ENCODE measurements around the gene SOHLH1.

SOHLH1 gene

GRCh38 chr9:135666534-135667462 lies 32.5 kb downstream of the SOHLH1 start:
- peaks cover 46% of the 10 kb centered on the region for H3K27me3 ChIP-seq (ENCODE audit: insufficient read depth, low read depth)
- H3K79me2 ChIP-seq (ENCODE audit: insufficient read depth, low read depth), result no peaks in the 10 kb centered on the region
- H3K9ac ChIP-seq, result no peak overlapping the region
- no peak overlapping the region for H2AFZ ChIP-seq (ENCODE audit: low read depth)
- H3K36me3 ChIP-seq (ENCODE audit: insufficient read depth), result no peaks in the 10 kb centered on the region
- no peaks in the 10 kb centered on the region for H4K20me1 ChIP-seq (ENCODE audit: insufficient read depth)
- no peak overlapping the region for H3K27ac ChIP-seq
- no peak for TF ChIP-seq CTCF (conservative IDR thresholded peaks at IDR 0.05; ENCODE audit: low read depth, low read length)
- H3K4me3 ChIP-seq (IDR thresholded peaks at IDR 0.05; ENCODE audit: insufficient read depth, low read depth, low read length), result no peak overlapping the region
- no peaks in the 10 kb centered on the region for H3K4me1 ChIP-seq (ENCODE audit: low read depth, poor library complexity, severe bottlenecking)
- H3K4me2 ChIP-seq, result no peak overlapping the region

DNA sequence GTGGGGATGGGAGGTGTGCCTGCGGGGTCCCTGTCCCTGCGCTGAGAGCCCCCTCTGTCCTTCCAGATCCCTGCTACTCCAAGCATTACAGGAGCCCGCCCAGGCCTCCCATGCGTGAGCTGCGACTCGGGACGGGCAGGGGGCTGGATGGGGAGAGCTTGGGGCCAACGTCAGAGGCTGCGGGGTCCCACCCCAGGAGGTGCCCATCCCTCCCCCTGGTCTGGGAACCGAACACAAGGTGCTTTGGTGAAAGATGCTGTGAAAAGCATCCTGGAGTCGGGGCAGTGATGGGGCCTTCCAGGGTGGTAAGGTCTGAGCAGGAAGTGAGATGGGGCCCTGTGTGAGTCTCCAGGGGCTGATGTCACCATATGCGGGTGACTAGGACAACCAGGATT lies 33.5 kb downstream of the SOHLH1 start:
- no peak overlapping the region for H3K9ac ChIP-seq
- H3K4me3 ChIP-seq (IDR thresholded peaks at IDR 0.05; ENCODE audit: insufficient read depth, low read depth, low read length), result no peak overlapping the region
- no peak for TF ChIP-seq CTCF (conservative IDR thresholded peaks at IDR 0.05; ENCODE audit: low read depth, low read length)
- no peaks in the 10 kb centered on the region for H4K20me1 ChIP-seq (ENCODE audit: insufficient read depth)
- peaks cover 44% of the 10 kb centered on the region for H3K27me3 ChIP-seq (ENCODE audit: insufficient read depth, low read depth)
- no peak overlapping the region for H3K4me2 ChIP-seq
- no peaks in the 10 kb centered on the region for H3K36me3 ChIP-seq (ENCODE audit: insufficient read depth)
- H2AFZ ChIP-seq (ENCODE audit: low read depth), result no peak overlapping the region
- no peaks in the 10 kb centered on the region for H3K79me2 ChIP-seq (ENCODE audit: insufficient read depth, low read depth)
- H3K27ac ChIP-seq, result no peak overlapping the region
- no peaks in the 10 kb centered on the region for H3K4me1 ChIP-seq (ENCODE audit: low read depth, poor library complexity, severe bottlenecking)

DNA sequence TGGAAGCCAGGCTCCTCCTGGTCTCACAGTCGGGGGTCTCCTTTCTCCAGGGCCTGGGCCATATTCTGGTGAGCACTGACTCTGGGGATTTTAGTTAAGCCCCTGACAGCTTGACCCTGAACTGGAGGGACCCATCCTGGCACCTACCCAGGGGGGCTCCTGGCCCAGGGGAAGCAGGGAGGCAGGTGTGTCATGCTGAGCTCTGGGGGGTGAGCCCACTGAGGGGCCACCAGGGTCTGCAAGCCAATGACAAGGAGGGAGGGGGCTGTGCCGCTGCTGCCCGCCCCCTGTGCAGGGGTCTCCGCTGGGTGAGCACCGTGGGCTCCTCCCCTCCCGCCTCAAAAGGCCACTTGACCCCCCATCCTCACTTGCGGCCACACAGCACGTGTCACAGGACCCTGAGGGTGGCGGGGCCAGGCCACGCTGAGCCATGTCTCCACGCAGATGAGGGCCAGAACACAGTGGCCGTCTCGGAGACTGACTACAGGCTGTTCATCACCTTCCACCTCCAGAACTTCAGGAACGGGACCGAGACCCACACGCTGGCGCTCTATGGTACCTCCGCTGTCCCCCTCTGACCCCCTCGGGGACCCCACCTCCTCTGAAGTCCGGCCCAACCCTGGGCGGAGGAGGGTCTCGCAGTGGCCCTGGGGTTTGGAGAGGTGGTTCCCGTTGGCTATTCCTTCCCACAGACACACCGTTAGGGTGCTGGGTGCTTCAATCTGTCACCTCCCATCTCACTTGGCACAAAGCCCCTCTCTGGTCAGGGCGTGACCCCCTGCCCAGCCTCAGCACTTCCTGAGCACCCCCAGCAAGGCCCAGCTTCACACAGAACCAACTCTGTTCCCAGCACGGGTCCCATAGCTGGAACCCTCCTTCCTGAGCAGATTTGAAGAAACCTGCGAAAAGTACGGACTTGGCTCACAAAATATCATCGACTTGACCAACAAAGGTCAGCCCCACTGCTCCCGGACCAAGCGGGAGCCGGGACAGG lies 34.2 kb downstream of the SOHLH1 start:
- H3K27me3 ChIP-seq (ENCODE audit: insufficient read depth, low read depth), result peaks cover 51% of the 10 kb centered on the region
- no peaks in the 10 kb centered on the region for H3K79me2 ChIP-seq (ENCODE audit: insufficient read depth, low read depth)
- no peak overlapping the region for H3K27ac ChIP-seq
- no peak for TF ChIP-seq CTCF (conservative IDR thresholded peaks at IDR 0.05; ENCODE audit: low read depth, low read length)
- no peaks in the 10 kb centered on the region for H3K36me3 ChIP-seq (ENCODE audit: insufficient read depth)
- H3K4me2 ChIP-seq, result no peak overlapping the region
- no peak overlapping the region for H3K9ac ChIP-seq
- no peaks in the 10 kb centered on the region for H3K4me1 ChIP-seq (ENCODE audit: low read depth, poor library complexity, severe bottlenecking)
- no peak overlapping the region for H2AFZ ChIP-seq (ENCODE audit: low read depth)
- H3K4me3 ChIP-seq (IDR thresholded peaks at IDR 0.05; ENCODE audit: insufficient read depth, low read depth, low read length), result no peak overlapping the region
- no peaks in the 10 kb centered on the region for H4K20me1 ChIP-seq (ENCODE audit: insufficient read depth)

DNA sequence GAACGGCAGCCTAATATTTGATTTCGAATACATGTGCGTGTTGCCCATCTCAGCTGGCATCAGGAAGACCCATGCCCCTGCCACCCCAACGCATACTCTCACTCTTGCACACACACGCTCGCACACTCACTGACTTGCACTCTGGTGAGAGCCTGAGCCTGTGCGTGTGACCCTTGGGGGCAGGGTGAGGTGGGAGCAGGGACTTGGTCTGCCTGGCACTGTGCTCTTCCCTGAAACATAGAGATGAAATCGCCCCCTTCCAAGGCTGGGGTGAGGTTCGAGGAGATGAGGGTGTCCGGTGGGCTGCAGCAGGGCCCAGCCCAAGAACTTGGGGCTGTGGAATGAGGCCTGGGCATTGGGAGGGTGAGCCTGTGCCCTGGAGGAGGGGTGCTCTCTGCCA lies 35.0 kb downstream of the SOHLH1 start:
- no peak overlapping the region for H3K4me2 ChIP-seq
- H3K4me3 ChIP-seq (IDR thresholded peaks at IDR 0.05; ENCODE audit: insufficient read depth, low read depth, low read length), result no peak overlapping the region
- no peak overlapping the region for H2AFZ ChIP-seq (ENCODE audit: low read depth)
- no peak for TF ChIP-seq CTCF (conservative IDR thresholded peaks at IDR 0.05; ENCODE audit: low read depth, low read length)
- no peaks in the 10 kb centered on the region for H4K20me1 ChIP-seq (ENCODE audit: insufficient read depth)
- H3K4me1 ChIP-seq (ENCODE audit: low read depth, poor library complexity, severe bottlenecking), result no peaks in the 10 kb centered on the region
- H3K27me3 ChIP-seq (ENCODE audit: insufficient read depth, low read depth), result peaks cover 58% of the 10 kb centered on the region
- H3K79me2 ChIP-seq (ENCODE audit: insufficient read depth, low read depth), result no peaks in the 10 kb centered on the region
- H3K27ac ChIP-seq, result no peak overlapping the region
- no peaks in the 10 kb centered on the region for H3K36me3 ChIP-seq (ENCODE audit: insufficient read depth)
- no peak overlapping the region for H3K9ac ChIP-seq

All from KMS-11 (cell line).